Spleen (tissue), 11 donors: Measurements from ENCODE around the gene STEAP3. TPM values are rescaled to one million over a fixed set of nuclear protein-coding genes. Genes with fewer than 3 reads are reported as not detected.

Experiments used
- DNase-seq: peaks from one replicate; pipeline ENCODE4 v3.0.0-alpha.2; 2020
- H3K27ac ChIP-seq, 8 donors: fragments of 200-600 bp; sonication (generic) in 7 of 8; 1 replicate in 4 of 8; 2 replicates in 4 of 8; pipeline versions ENCODE4 v1.5.0 to v1.8.0; 2016 to 2021; ENCODE audit warnings: inconsistent platforms in 4 of 8, mild to moderate bottlenecking in 4 of 8, moderate library complexity in 1 of 8
- H3K27me3 ChIP-seq, 7 donors: fragments of 200-600 bp; sonication (generic) in 6 of 7; replicated peaks in 1 of 7; 1 replicate in 4 of 7; 2 replicates in 3 of 7; pipeline versions ENCODE4 v1.5.0 to v1.8.0; 2016 to 2021; ENCODE audit warnings: inconsistent platforms in 3 of 7, mild to moderate bottlenecking in 1 of 7
- H3K36me3 ChIP-seq, 6 donors: fragments of 200-600 bp; sonication (generic) in 5 of 6; 1 replicate in 4 of 6; 2 replicates in 2 of 6; pipeline versions ENCODE4 v1.5.0 to v1.8.0; 2016 to 2021; ENCODE audit warnings: inconsistent platforms in 2 of 6
- H3K4me1 ChIP-seq, 6 donors: fragments of 200-600 bp; sonication (generic) in 5 of 6; 1 replicate in 3 of 6; 2 replicates in 3 of 6; pipeline versions ENCODE4 v1.5.0 to v1.8.0; 2016 to 2021; ENCODE audit warnings: inconsistent platforms in 3 of 6
- H3K4me3 ChIP-seq, 8 donors: fragments of 200-600 bp; sonication (generic) in 7 of 8; 1 replicate in 4 of 8; 2 replicates in 4 of 8; pipeline versions ENCODE4 v1.5.0 to v1.8.0; 2016 to 2021; ENCODE audit warnings: inconsistent platforms in 4 of 8, mild to moderate bottlenecking in 4 of 8, moderate library complexity in 2 of 8
- H3K9me3 ChIP-seq, 8 donors: fragments of 200-600 bp; sonication (generic) in 7 of 8; 1 replicate in 4 of 8; 2 replicates in 4 of 8; pipeline versions ENCODE4 v1.5.0 to v1.8.0; 2016 to 2021; ENCODE audit warnings: inconsistent platforms in 4 of 8
- POLR2A ChIP-seq, 3 donors: fragments of 450-650 bp; IDR thresholded peaks; one replicate each; pipeline ENCODE4 v1.5.1; 2017; ENCODE audit warnings: antibody characterized with exemption in 3 of 3, mild to moderate bottlenecking in 1 of 3
- POLR2AphosphoS5 ChIP-seq, 3 donors: sonication (generic); formaldehyde crosslinking; IDR thresholded peaks; one replicate each; pipeline ENCODE4 v1.5.1; 2017; ENCODE audit warnings: antibody characterized with exemption in 3 of 3
- WGBS, 5 donors: extraction: QIAGEN DNeasy Blood & Tissue Kit in 3 of 5; methylation state at CpG; one replicate each; pipeline versions ENCODE4 v1.1.5 to v1.1.7; 2013 to 2018; 5-methylcytosine and 5-hydroxymethylcytosine counted together
- intact Hi-C: fragments of 100-400 bp; cut with DNase I; formaldehyde crosslinking; loops from one replicate; pipeline ENCODE4 v1.15.0; 2023; ENCODE audit warnings: low total_unique reads
- polyA plus RNA-seq, 3 donors: library from polyadenylated mRNA; stranded (reverse); fragments of 200-250 nt; gene quantifications; one replicate each; pipeline ENCODE4 v1.2.1, GENCODE V29; 2013
- total RNA-seq, 7 donors: library from RNA; depleted of rRNA in 3 of 7; stranded (reverse); fragments of >200 nt in 3 of 7; fragmentation: NEBNext Ultra II Directional in 4 of 7; extraction: Animal tissue kit (Norgen Biotek cat#: 25700) in 4 of 7; gene quantifications; one replicate each; pipeline versions ENCODE4 v1.1.0 to v1.2.1, GENCODE V29; 2016 to 2021
- TF ChIP-seq, protein P1 (sequence below), 11 experiments: fragments of 200-600 bp in 7 of 11; fragments of 450-650 bp in 4 of 11; sonication (generic) in 4 of 11; IDR thresholded peaks in 8 of 11; conservative IDR thresholded peaks in 3 of 11; 1 replicate in 7 of 11; 2 replicates in 4 of 11; pipeline versions ENCODE4 v1.4.0 to v1.8.0; 2016 to 2021; ENCODE audit warnings: antibody characterized with exemption in 11 of 11, inconsistent platforms in 4 of 11, mild to moderate bottlenecking in 1 of 11
- donor health status: healthy with polysubstance abuse.
- donor health status: DM: no; HTN: no; CAD: no; lungs with moderate emphysema.
- donor health status: DM: no; HTN: no; CAD: no.
- donor health status: Bipolar disorder and iron deficiency.
- donor health status: healthy.
- donor health status: DM: no; HTN: no; CAD: no.
- donor health status: DM: yes; HTN: yes; CAD: no.

Gene STEAP3
- total and polyA plus RNA-seq, 10 donors: 0.26 to 3.6 (median 1.5) TPM

DNA sequence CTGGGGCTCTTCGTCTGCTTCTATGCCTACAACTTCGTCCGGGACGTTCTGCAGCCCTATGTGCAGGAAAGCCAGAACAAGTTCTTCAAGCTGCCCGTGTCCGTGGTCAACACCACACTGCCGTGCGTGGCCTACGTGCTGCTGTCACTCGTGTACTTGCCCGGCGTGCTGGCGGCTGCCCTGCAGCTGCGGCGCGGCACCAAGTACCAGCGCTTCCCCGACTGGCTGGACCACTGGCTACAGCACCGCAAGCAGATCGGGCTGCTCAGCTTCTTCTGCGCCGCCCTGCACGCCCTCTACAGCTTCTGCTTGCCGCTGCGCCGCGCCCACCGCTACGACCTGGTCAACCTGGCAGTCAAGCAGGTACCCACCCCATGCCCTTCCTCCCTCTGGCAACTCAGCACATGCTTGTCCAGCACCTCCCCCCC lies 24.2 kb downstream of the STEAP3 start:
- Histone ChIP-seq H3K27ac (no peak overlapping the region), H3K36me3 (peaks cover 0 to 38% (median 0%) of the 10 kb centered on the region in 6 donors), H3K4me1 (no peaks in the 10 kb centered on the region), H3K27me3 (no peaks in the 10 kb centered on the region), H3K9me3 (peaks cover 0 to 10% (median 0%) of the 10 kb centered on the region in 8 donors), H3K4me3 (no peak overlapping the region)
- peak; percentile 72 for DNase-seq
- intact Hi-C loops: no loop called here
- TF ChIP-seq POLR2AphosphoS5 (IDR thresholded peaks at IDR 0.05): no peak
- TF ChIP-seq, protein P1, sequence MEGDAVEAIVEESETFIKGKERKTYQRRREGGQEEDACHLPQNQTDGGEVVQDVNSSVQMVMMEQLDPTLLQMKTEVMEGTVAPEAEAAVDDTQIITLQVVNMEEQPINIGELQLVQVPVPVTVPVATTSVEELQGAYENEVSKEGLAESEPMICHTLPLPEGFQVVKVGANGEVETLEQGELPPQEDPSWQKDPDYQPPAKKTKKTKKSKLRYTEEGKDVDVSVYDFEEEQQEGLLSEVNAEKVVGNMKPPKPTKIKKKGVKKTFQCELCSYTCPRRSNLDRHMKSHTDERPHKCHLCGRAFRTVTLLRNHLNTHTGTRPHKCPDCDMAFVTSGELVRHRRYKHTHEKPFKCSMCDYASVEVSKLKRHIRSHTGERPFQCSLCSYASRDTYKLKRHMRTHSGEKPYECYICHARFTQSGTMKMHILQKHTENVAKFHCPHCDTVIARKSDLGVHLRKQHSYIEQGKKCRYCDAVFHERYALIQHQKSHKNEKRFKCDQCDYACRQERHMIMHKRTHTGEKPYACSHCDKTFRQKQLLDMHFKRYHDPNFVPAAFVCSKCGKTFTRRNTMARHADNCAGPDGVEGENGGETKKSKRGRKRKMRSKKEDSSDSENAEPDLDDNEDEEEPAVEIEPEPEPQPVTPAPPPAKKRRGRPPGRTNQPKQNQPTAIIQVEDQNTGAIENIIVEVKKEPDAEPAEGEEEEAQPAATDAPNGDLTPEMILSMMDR (IDR thresholded peaks at IDR 0.05 in 8 of 11, conservative IDR thresholded peaks at IDR 0.05 in 3 of 11): no peak
- no peak for TF ChIP-seq POLR2A (IDR thresholded peaks at IDR 0.05)
- WGBS, 5 donors: 93 to 97% (median 95%) methylated on average over 28 to 29 of the region's 29 CpGs

- WGBS, 5 donors: 85 to 94% (median 86%) methylated on average over 7 of the region's 7 CpGs
- peaks cover 0 to 38% (median 0%) of the 10 kb centered on the region in 6 donors for H3K36me3 ChIP-seq
- H3K4me1 ChIP-seq: no peaks in the 10 kb centered on the region
- H3K27ac ChIP-seq: no peak overlapping the region
- no peaks in the 10 kb centered on the region for H3K27me3 ChIP-seq
- intact Hi-C loops: no loop called here
- TF ChIP-seq POLR2AphosphoS5 (IDR thresholded peaks at IDR 0.05) (no peak), POLR2A (IDR thresholded peaks at IDR 0.05) (no peak)
- TF ChIP-seq, protein P1 (IDR thresholded peaks at IDR 0.05 in 8 of 11, conservative IDR thresholded peaks at IDR 0.05 in 3 of 11): no peak
- H3K9me3 ChIP-seq: peaks cover 0 to 10% (median 0%) of the 10 kb centered on the region in 8 donors
- no peak overlapping the region for H3K4me3 ChIP-seq
- no peak for DNase-seq
Observed at GRCh38 chr2:119248311-119248710, 24.7 kb downstream of the STEAP3 start.

GRCh38 chr2:119248751-119249150 lies 25.1 kb downstream of the STEAP3 start:
- Histone ChIP-seq H3K4me3 (no peak overlapping the region), H3K27me3 (no peaks in the 10 kb centered on the region), H3K4me1 (no peaks in the 10 kb centered on the region), H3K36me3 (peaks cover 0 to 38% (median 0%) of the 10 kb centered on the region in 6 donors), H3K9me3 (peaks cover 0 to 10% (median 0%) of the 10 kb centered on the region in 8 donors), H3K27ac (no peak overlapping the region)
- 79 to 96% (median 92%) methylated on average over 5 of the region's 5 CpGs for WGBS, 5 donors
- TF ChIP-seq POLR2A (IDR thresholded peaks at IDR 0.05) (no peak), POLR2AphosphoS5 (IDR thresholded peaks at IDR 0.05) (no peak)
- TF ChIP-seq, protein P1 (IDR thresholded peaks at IDR 0.05 in 8 of 11, conservative IDR thresholded peaks at IDR 0.05 in 3 of 11): no peak
- intact Hi-C loops: no loop called here
- DNase-seq: no peak

DNA sequence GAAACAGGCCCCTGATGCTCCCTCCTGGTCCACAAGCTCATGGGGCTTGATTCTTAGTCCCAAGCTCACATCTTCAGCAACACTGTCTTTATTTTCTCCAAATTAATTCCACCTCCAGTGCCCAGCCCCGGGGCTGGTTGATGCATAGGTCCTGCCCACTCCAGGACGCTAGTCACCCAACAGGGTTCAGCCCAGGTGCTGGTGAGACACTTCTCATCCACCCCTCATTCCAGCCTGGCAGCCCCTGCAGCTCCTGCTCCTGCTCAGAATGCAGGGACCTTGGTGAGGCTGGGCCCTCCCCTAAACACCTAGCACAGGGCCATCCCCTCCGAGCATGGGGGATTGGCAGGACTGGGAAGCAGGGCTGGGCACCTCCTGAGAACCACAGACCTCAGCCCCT lies 25.7 kb downstream of the STEAP3 start:
- TF ChIP-seq, protein P1 (IDR thresholded peaks at IDR 0.05 in 8 of 11, conservative IDR thresholded peaks at IDR 0.05 in 3 of 11): no peak
- TF ChIP-seq POLR2AphosphoS5 (IDR thresholded peaks at IDR 0.05): no peak
- TF ChIP-seq POLR2A (IDR thresholded peaks at IDR 0.05): no peak
- H3K27me3 ChIP-seq: no peaks in the 10 kb centered on the region
- H3K4me1 ChIP-seq: no peaks in the 10 kb centered on the region
- intact Hi-C loops: no loop called here
- peaks cover 0 to 38% (median 0%) of the 10 kb centered on the region in 6 donors for H3K36me3 ChIP-seq
- H3K27ac ChIP-seq: no peak overlapping the region
- no peak for DNase-seq
- no peak overlapping the region for H3K4me3 ChIP-seq
- WGBS, 5 donors: 72 to 94% (median 88%) methylated on average over 3 of the region's 3 CpGs
- H3K9me3 ChIP-seq: peaks cover 0 to 10% (median 0%) of the 10 kb centered on the region in 8 donors
